Measurements from ENCODE around the gene KIF26A.

KIF26A gene

GRCh38 chr14:104142946-104143470, 4.6 kb downstream of the KIF26A start:
- H3K4me1 Mint-ChIP-seq (ENCODE audit: low read depth in 2 of 2), result peaks cover 0 to 1% of the 10 kb centered on the region in 2 donors
- no peak for DNase-seq
- no peak for ATAC-seq (replicated peaks)

GRCh38 chr14:104143521-104144452, 5.4 kb downstream of the KIF26A start:
- H3K9me3 Mint-ChIP-seq, result no peaks in the 10 kb centered on the region
- DNase-seq (no peak), ATAC-seq (replicated peaks) (no peak)
- H3K36me3 Mint-ChIP-seq (ENCODE audit: insufficient read depth), result no peaks in the 10 kb centered on the region
- peaks cover 0 to 3% of the 10 kb centered on the region in 2 donors for H3K4me1 Mint-ChIP-seq (ENCODE audit: low read depth in 2 of 2)
- H3K27me3 Mint-ChIP-seq, result peaks cover 29 to 77% of the 10 kb centered on the region in 2 donors
- H3K4me3 Mint-ChIP-seq, result no peak overlapping the region
- no peak overlapping the region for H3K27ac Mint-ChIP-seq

More at GRCh38 chr14:104142946-104143470, 4.6 kb downstream of the KIF26A start:
- Mint-ChIP-seq H3K36me3 (ENCODE audit: insufficient read depth) (no peaks in the 10 kb centered on the region), H3K27me3 (peaks cover 29 to 70% of the 10 kb centered on the region in 2 donors), H3K4me3 (no peak overlapping the region), H3K27ac (no peak overlapping the region), H3K9me3 (no peaks in the 10 kb centered on the region)

GRCh38 chr14:104144453-104144790, 6.0 kb downstream of the KIF26A start:
- H3K36me3 Mint-ChIP-seq (ENCODE audit: insufficient read depth), result no peaks in the 10 kb centered on the region
- H3K4me1 Mint-ChIP-seq (ENCODE audit: low read depth in 2 of 2), result peaks cover 0 to 3% of the 10 kb centered on the region in 2 donors
- ATAC-seq (replicated peaks), result no peak
- no peak overlapping the region for H3K27ac Mint-ChIP-seq
- H3K9me3 Mint-ChIP-seq, result no peaks in the 10 kb centered on the region
- H3K4me3 Mint-ChIP-seq, result no peak overlapping the region
- DNase-seq, result no peak
- H3K27me3 Mint-ChIP-seq, result peaks cover 25 to 72% of the 10 kb centered on the region in 2 donors

GRCh38 chr14:104144911-104145825, 6.8 kb downstream of the KIF26A start:
- DNase-seq (no peak), ATAC-seq (replicated peaks) (no peak)
- Mint-ChIP-seq H3K9me3 (no peaks in the 10 kb centered on the region), H3K36me3 (ENCODE audit: insufficient read depth) (no peaks in the 10 kb centered on the region), H3K4me1 (ENCODE audit: low read depth in 2 of 2) (peaks cover 0 to 3% of the 10 kb centered on the region in 2 donors), H3K4me3 (no peak overlapping the region), H3K27ac (no peak overlapping the region), H3K27me3 (peaks cover 24 to 64% of the 10 kb centered on the region in 2 donors)

GRCh38 chr14:104145826-104146601, 7.6 kb downstream of the KIF26A start:
- Mint-ChIP-seq H3K4me3 (no peak overlapping the region), H3K27ac (no peak overlapping the region), H3K27me3 (peaks cover 21 to 56% of the 10 kb centered on the region in 2 donors), H3K4me1 (ENCODE audit: low read depth in 2 of 2) (peaks cover 0 to 3% of the 10 kb centered on the region in 2 donors), H3K9me3 (no peaks in the 10 kb centered on the region), H3K36me3 (ENCODE audit: insufficient read depth) (no peaks in the 10 kb centered on the region)
- ATAC-seq (replicated peaks) (no peak), DNase-seq (no peak)

- no peak for DNase-seq
- Mint-ChIP-seq H3K36me3 (ENCODE audit: insufficient read depth) (no peaks in the 10 kb centered on the region), H3K4me1 (ENCODE audit: low read depth in 2 of 2) (peaks cover 0 to 3% of the 10 kb centered on the region in 2 donors), H3K27me3 (peaks cover 18 to 52% of the 10 kb centered on the region in 2 donors), H3K9me3 (no peaks in the 10 kb centered on the region), H3K27ac (no peak overlapping the region), H3K4me3 (no peak overlapping the region)
- ATAC-seq (replicated peaks), result no peak
Measured at GRCh38 chr14:104146651-104147345, 8.4 kb downstream of the KIF26A start.

GRCh38 chr14:104147346-104148125, 9.1 kb downstream of the KIF26A start:
- ATAC-seq (replicated peaks), result no peak
- no peak overlapping the region for H3K27ac Mint-ChIP-seq
- no peaks in the 10 kb centered on the region for H3K9me3 Mint-ChIP-seq
- no peak overlapping the region for H3K4me3 Mint-ChIP-seq
- no peaks in the 10 kb centered on the region for H3K36me3 Mint-ChIP-seq (ENCODE audit: insufficient read depth)
- H3K4me1 Mint-ChIP-seq (ENCODE audit: low read depth in 2 of 2), result peaks cover 0 to 3% of the 10 kb centered on the region in 2 donors
- H3K27me3 Mint-ChIP-seq, result peaks cover 17 to 45% of the 10 kb centered on the region in 2 donors
- no peak for DNase-seq

- no peaks in the 10 kb centered on the region for H3K9me3 Mint-ChIP-seq
Measured at GRCh38 chr14:104148433-104149277, 10.3 kb downstream of the KIF26A start.

GRCh38 chr14:104149278-104149595, 10.8 kb downstream of the KIF26A start:
- Mint-ChIP-seq H3K27me3 (peaks cover 9 to 34% of the 10 kb centered on the region in 2 donors), H3K4me3 (no peak overlapping the region), H3K27ac (no peak overlapping the region), H3K36me3 (ENCODE audit: insufficient read depth) (no peaks in the 10 kb centered on the region), H3K9me3 (no peaks in the 10 kb centered on the region), H3K4me1 (ENCODE audit: low read depth in 2 of 2) (peaks cover 0 to 3% of the 10 kb centered on the region in 2 donors)
- ATAC-seq (replicated peaks) (no peak), DNase-seq (no peak)

More at GRCh38 chr14:104148433-104149277, 10.3 kb downstream of the KIF26A start:
- no peak for ATAC-seq (replicated peaks)
- H3K36me3 Mint-ChIP-seq (ENCODE audit: insufficient read depth), result no peaks in the 10 kb centered on the region
- DNase-seq, result no peak
- H3K27ac Mint-ChIP-seq, result peak overlapping the region in 1 of 2 donors; percentile 71
- H3K4me1 Mint-ChIP-seq (ENCODE audit: low read depth in 2 of 2), result peaks cover 0 to 3% of the 10 kb centered on the region in 2 donors
- H3K4me3 Mint-ChIP-seq, result no peak overlapping the region
- peaks cover 9 to 37% of the 10 kb centered on the region in 2 donors for H3K27me3 Mint-ChIP-seq

- no peaks in the 10 kb centered on the region for H3K36me3 Mint-ChIP-seq (ENCODE audit: insufficient read depth)
- ATAC-seq (replicated peaks) (no peak), DNase-seq (no peak)
- peaks cover 0 to 3% of the 10 kb centered on the region in 2 donors for H3K4me1 Mint-ChIP-seq (ENCODE audit: low read depth in 2 of 2)
- no peak overlapping the region for H3K27ac Mint-ChIP-seq
- H3K9me3 Mint-ChIP-seq, result no peaks in the 10 kb centered on the region
- no peak overlapping the region for H3K4me3 Mint-ChIP-seq
- H3K27me3 Mint-ChIP-seq, result peaks cover 9 to 30% of the 10 kb centered on the region in 2 donors
Measured at GRCh38 chr14:104149617-104150135, 11.3 kb downstream of the KIF26A start.

Measured in effector memory CD8-positive, alpha-beta T cell (primary cell).